GM12891 (cell line): ENCODE data around the gene DCC.

Experiments
- PAX5 ChIP-seq: IDR thresholded peaks from 2 replicates; pipeline ENCODE4 v1.6.1; 2011; ENCODE audit warnings: low read length, moderate library complexity, mild to moderate bottlenecking; ENCODE audit not compliant: insufficient read depth, severe bottlenecking
- POLR2A ChIP-seq: IDR thresholded peaks from 2 replicates; pipeline ENCODE4 v1.6.1; 2011; ENCODE audit warnings: low read depth, low read length, control low read depth
- POLR2AphosphoS5 ChIP-seq: IDR thresholded peaks from 2 replicates; pipeline ENCODE4 v1.6.1; 2011; ENCODE audit warnings: low read depth, low read length, control low read depth
- POU2F2 ChIP-seq: IDR thresholded peaks from 2 replicates; pipeline ENCODE4 v1.6.1; 2011; ENCODE audit warnings: low read depth, mild to moderate bottlenecking, control low read depth, low read length, moderate library complexity
- SPI1 ChIP-seq: IDR thresholded peaks from 2 replicates; pipeline ENCODE4 v1.6.1; 2011; ENCODE audit warnings: low read depth, low read length, control low read depth
- TAF1 ChIP-seq: IDR thresholded peaks from 2 replicates; pipeline ENCODE4 v1.6.1; 2011; ENCODE audit warnings: low read depth, low read length, control low read depth

DNA sequence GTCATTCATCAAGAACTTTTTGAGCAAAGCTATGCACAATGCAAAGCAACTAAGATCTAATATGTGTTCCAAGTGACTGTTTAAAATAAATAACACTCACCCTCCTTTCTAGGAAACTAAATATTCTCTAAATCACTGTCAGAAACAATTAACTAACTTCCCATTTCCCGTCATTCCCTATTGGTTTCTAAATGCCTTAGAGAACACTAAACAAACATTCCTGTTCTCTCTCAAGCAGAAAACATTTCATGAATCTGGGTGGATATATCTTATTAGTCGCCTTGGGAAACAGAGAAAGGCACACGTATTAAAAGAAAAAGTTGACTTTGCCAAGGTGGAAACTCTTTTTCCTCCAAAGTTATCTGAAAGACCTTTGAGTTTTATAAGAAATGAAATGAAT, 1149.3 kb downstream of the DCC start:
- no peak for TF ChIP-seq TAF1
- TF ChIP-seq POLR2AphosphoS5: no peak
- no peak for TF ChIP-seq POLR2A
- TF ChIP-seq PAX5: no peak
- TF ChIP-seq POU2F2: no peak
- no peak for TF ChIP-seq SPI1
